Astrocyte of the cerebellum (primary cell): Measurements from ENCODE around the gene OR1I1.
"Not testable (repeated sequence)": the region's sequence is repeated elsewhere in the genome, so short reads cannot be mapped to it uniquely, and the experiment has no call there.

ENCODE experiments used
- DNase-seq: peaks from one replicate; pipeline ENCODE4 v3.0.0-alpha.2; 2011; ENCODE audit warnings: low read depth
- H3K4me3 ChIP-seq: 2 replicates; pipeline ENCODE4 v1.5.1; 2011; ENCODE audit warnings: mild to moderate bottlenecking, low read depth, low read length, moderate library complexity
- in situ Hi-C: cut with HindIII; loops from 2 replicates; pipeline ENCODE4 v1.10.0; 2017; ENCODE audit warnings: low sequenced_read_pairs
- TF ChIP-seq, protein P1 (sequence below): IDR thresholded peaks from 2 replicates; pipeline ENCODE4 v1.5.1; 2012; ENCODE audit warnings: low read length, low read depth, moderate library complexity, mild to moderate bottlenecking; ENCODE audit errors: missing control alignments

The OR1I1 gene

DNA sequence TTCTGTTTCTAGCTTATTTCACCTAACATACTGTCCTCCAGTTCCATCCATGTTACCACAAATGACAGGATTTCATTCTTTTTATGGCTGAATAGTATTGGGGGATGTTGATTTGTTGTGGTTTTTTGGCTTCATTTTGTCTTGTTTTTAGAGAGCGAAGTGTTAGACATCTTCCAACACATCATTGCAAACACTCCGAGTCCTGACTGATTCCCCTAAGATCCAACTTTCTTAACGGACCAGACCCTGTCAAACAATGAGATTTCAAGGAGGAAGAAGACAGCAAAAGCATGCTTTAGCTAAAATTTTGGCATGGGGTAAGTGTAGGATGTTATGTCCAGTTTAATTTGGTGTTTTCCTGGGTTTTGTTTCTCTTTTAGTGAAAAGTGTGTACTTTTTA lies 36.5 kb upstream of the OR1I1 start:
- TF ChIP-seq, protein P1, sequence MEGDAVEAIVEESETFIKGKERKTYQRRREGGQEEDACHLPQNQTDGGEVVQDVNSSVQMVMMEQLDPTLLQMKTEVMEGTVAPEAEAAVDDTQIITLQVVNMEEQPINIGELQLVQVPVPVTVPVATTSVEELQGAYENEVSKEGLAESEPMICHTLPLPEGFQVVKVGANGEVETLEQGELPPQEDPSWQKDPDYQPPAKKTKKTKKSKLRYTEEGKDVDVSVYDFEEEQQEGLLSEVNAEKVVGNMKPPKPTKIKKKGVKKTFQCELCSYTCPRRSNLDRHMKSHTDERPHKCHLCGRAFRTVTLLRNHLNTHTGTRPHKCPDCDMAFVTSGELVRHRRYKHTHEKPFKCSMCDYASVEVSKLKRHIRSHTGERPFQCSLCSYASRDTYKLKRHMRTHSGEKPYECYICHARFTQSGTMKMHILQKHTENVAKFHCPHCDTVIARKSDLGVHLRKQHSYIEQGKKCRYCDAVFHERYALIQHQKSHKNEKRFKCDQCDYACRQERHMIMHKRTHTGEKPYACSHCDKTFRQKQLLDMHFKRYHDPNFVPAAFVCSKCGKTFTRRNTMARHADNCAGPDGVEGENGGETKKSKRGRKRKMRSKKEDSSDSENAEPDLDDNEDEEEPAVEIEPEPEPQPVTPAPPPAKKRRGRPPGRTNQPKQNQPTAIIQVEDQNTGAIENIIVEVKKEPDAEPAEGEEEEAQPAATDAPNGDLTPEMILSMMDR, result no peak
- no peak overlapping the region for H3K4me3 ChIP-seq
- in situ Hi-C loops, result no loop called here
- no peak for DNase-seq

DNA sequence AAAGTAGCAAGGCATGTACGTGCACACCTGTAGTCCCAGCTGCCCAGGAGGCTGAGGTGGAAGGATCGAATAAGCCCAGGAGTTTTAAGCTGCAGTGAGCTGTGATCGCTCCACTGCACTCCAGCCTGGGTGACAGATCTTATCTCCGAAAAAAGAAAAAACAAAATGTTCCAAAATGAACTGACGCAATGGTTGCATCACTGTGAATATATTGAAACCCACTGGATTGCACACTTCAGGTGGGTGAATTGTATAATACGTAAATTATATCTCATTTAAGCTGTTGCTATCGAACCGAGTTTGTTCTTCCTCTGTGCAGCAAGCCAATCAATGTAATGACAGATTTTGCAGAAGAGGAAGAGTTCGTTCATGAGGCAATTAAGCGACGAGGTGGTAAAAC lies 34.3 kb upstream of the OR1I1 start:
- H3K4me3 ChIP-seq, result no peak overlapping the region
- TF ChIP-seq, protein P1, result no peak
- in situ Hi-C loops, result no loop called here
- no peak for DNase-seq

DNA sequence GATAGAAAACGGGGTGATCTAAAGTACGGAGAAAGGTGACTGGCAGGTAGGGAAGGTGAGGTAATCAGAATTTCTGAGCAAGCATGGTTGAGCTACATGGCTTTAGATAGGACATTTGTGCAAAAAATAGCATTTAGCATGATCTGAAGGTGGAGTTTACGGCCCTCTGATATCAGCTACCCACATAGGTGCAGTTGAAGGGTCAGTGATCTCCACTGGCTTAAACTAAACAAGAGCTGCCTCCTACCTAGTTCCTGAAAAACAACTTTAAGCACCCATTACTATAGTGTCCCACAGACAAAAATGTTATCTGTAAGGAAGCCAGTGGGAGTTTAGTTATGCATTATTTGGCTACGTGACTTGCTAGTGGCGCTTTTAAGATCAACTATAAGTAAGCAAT lies 33.9 kb upstream of the OR1I1 start:
- TF ChIP-seq, protein P1, result no peak
- DNase-seq, result no peak
- H3K4me3 ChIP-seq, result no peak overlapping the region
- in situ Hi-C loops, result no loop called here

DNA sequence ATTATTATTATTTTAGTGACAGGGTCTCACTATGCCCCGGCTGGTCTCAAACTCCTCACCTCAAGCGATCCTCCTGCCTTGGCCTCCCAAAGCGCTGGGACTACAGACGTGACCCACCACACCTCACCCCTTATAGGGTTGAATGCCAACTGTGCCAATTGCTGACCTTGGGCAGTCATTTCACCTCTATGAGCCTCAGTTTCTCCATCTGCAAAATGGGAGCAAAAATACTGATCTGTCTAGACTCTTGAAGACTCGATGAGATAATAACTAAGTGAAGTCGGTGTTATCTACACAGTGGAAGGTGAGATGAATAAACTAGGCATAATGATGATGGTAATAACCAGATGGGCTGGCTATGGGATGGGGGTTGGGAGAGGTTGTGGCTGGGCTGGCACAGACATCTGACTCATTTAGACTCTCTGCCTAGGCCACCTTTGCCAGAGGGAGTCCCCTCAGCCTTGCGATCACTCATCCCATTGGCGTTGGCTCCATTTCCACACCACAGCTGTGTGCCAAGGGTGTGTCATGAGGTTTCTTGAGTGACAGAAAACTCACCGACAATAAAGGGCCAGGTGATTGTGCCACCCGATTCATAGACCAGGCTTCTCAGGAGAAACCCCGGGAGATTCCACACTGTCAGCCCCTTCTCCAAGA lies 33.0 kb upstream of the OR1I1 start, which contains the start of gene CASP14:
Gene CASP14, plus strand, starts transcription at position 596 of the 657 bp plus-strand sequence. CDS start 2,772 bp downstream, outside the sequence.
- in situ Hi-C loops, result no loop called here
- TF ChIP-seq, protein P1, result no peak
- no peak for DNase-seq
- H3K4me3 ChIP-seq, result no peak within 1 kb of the TSS

DNA sequence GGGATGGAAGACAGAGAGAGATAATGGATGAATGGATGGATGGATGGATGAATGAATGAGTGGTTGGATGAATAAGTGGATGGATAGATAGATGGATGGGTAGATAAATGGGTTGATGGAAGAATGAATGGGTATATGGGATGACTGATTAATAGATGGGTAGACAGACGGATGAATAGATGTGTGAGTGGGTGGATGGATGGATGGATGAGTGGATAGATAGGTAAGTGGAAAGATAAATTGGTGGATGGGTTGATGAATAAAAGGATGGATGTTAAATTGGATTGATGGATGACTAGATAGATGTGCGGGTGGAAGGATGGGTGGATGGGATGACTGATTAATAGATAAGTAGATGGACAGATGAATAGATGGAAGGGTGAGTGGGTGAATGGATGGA lies 31.4 kb upstream of the OR1I1 start:
- in situ Hi-C loops, result no loop called here
- H3K4me3 ChIP-seq, result no peak overlapping the region

DNA sequence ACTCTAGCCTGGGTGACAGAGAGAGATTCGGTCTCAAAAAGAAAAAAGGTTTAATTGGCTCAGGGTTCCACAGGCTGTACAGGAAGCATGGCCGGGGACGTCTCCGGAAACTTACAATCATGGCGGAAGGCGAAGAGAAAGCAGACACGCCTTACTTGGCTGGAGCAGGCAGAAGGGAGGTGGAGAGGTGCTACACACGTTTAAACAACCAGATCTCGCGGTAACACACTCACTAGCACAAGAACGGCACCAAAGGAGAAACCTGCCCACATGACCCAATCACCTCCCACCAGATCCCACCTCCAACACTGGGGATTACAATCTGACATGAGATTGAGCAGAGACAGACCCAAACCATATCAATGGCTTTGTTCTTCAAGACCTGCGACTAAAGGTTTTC lies 20.0 kb upstream of the OR1I1 start:
- in situ Hi-C loops, result no loop called here
- TF ChIP-seq, protein P1, result no peak
- no peak for DNase-seq
- H3K4me3 ChIP-seq, result no peak overlapping the region

More for the DNA sequence above, 31.4 kb upstream of the OR1I1 start:
- DNase-seq, result no peak
- TF ChIP-seq, protein P1, result no peak

DNA sequence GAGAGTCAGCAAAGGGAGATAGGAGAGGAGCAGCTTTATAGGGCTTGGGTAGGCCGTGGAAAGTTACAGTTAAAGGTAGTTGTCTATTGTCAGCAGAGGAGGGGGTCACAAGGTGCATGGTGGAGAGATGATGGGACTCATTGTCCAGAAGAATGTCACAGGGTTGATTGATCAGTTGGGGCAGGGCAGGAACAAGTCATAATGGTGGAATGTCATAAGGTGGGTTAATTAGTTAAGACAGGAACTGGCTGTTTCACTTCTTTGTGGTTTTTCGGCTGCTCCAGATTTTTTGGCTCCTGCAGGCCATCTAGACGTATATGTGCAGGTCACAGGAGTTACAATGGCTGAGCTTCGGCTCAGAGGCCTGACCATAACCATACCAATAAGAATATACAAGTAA lies 11.6 kb upstream of the OR1I1 start:
- H3K4me3 ChIP-seq, DNase-seq, in situ Hi-C loops: not testable (repeated sequence)
